AG08395 (cell line): Measurements from ENCODE around the gene ARHGAP6.

Experiments used
- DNase-seq: peaks from one replicate; pipeline ENCODE4 v3.0.0; 2012; ENCODE audit warnings: mixed read lengths, low spot score

Gene ARHGAP6

GRCh38 chrX:11215191-11215921 lies 450.4 kb downstream of the ARHGAP6 start:
- DNase-seq = no peak

DNA sequence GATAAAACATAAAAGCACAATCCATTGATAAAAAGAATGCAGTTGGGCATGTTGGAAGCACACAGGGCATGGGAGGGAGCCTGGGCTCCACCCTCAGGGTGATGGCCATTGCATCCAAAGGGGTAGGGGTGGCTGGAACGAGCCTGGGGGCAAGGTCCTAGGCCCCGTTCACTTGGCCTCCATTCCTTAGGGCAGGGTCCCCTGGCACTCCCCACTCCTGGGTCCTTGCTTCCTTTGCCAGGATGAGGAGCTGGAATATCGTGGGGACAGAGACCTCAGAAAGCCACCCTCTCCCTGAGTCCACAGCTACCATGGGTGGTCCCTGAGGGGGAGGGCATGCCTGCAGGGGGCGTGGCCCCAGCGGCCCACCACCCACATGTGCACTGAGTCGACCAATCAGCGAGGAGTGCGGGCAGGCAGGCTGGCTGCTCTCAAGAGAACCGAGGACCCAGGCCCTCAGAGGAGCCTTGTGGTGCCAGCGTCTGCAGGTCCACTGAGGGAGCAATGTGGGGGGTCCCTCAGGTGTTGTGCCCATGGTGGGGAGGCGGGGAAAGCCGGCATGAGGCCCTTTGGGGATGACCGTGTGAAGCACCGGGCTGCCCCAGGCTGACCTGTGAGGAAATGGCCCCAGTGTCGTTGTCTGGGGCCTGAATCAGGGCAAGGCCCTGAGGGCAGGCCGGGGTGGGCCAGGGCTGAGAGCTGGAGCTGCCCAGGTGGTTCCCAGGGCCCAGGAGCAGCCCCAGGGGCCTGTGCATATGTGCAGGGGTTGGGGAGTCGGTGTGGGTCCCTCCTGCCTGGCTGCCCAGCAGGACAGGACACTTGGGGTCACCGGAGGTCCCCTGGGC lies 451.2 kb downstream of the ARHGAP6 start:
- DNase-seq = no peak

- DNase-seq = no peak
These were observed 453.0 kb downstream of the ARHGAP6 start for GRCh38 chrX:11212741-11213140.

- DNase-seq = no peak
These were observed 455.3 kb downstream of the ARHGAP6 start for GRCh38 chrX:11210415-11210801.

DNA sequence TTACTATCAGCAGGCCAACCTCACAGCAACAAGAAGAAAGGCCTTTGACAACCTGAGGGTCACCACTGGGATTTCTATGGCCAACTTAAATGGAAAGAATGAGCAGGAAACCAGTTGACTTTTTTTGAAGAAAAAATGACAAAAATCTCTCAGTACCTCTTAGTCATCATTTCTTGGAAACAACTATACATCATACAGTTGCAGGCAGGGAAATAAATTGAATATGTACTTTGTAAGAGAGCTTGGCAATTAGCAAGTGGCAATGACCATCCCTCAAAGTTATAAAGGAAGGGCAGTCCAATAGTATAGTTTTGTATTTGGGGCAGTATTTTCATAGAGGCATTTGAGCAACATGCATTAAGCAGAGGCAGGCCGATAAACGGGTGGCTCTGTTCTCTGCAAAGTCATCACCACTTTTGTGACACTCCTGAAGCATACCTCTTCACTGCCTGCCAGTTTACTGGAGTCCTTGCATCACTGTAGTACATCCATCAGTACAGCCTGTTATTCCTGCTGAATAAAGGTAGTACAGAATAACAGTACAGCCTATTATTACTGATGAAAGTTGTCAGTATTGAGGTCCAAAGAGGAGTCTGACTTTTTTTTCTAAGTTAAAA lies 455.8 kb downstream of the ARHGAP6 start:
- no peak for DNase-seq

GRCh38 chrX:11206716-11207115 lies 459.0 kb downstream of the ARHGAP6 start:
- no peak for DNase-seq

DNA sequence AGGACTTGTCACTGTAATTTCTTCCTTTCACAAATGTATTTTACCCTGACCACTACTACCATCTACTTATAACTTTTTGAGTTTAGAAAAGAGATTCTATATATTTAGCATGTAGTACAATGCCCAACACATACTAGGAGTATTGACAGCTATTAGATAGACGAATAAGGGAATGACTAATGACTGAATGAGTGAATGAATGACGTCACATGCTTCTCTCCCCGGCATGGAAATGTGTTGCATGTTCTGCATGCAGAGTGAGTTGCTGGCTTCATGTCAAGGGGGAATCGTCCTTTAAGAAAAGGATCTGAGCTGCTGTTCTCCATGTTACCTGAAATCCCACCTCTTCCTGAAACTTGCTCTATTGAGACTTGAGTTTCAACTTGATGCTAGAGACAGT lies 459.9 kb downstream of the ARHGAP6 start:
- no peak for DNase-seq

DNA sequence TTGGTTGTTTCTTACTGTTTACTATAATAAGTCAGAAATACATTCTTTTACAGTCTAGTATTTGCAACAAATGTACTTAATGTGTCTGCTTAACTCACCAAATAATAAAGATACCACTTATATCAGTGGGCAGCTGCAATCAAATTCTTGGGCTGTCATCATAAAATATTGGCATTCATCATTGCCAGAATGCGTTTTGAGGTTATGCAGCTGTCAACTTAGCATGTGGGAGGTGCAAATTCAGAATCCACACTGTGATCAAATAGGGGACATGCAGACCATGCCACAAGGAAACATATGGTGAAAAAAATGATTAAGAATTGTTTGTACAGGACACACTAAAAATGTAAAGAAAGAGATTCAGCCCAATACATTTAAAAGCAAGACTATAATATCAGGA lies 468.0 kb downstream of the ARHGAP6 start:
- no peak for DNase-seq

- DNase-seq = peak; percentile 31
These were observed 469.2 kb downstream of the ARHGAP6 start for GRCh38 chrX:11196476-11196875.

DNA sequence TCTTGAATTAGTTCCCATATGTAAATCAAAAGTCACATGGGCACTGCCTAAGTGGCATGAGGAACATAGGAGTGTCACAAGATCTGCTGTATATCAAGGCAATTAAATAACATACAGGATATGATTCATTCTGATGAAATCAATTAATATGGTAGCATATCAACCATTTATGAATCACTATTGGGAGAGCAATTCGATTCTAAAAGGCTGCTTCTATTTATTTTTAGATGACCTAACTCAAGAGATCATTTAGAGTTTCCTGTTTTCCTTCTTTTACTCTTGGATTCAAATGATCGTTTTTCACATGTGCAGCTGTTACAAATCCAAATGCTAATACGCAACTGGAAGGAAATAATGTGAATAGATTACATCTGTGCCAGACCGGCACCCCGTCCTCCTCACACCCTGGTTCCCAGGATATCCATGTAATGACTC lies 472.7 kb downstream of the ARHGAP6 start:
- DNase-seq = no peak

DNA sequence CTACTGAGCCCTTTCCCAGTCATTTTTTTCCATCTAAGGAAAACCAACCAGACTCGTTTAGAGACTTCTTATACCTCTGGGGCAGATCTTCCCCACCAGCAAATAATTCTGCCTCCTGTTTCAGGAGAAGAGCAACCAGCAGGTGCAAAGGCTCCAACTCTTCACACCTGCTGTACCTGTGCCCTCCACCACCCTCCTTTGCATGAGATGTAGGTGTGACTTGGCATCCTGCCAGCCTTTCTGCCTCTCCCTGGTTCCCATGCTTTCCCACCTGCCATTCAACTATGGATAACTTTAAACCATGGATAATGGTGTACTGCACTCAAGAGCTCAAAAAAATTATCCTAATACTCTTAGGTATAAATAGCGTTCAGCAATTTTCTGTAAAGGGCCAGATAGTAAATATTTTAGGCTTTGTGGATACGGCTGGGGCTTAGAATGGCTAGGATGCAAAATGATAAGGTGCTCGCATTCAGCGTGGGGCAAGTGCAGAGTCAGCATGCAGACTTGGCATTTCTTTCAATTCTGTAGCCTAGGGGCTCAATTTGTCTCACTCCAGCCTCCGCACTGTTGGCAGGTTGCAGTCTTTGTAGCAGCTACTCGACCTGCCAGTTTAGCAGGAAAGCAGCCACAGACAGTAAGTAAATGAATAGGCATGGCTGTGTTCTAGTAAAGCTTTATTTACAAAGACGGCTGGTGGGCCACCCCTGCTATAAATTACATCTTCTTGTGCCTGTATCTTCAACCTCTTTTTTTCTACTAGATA lies 474.8 kb downstream of the ARHGAP6 start:
- no peak for DNase-seq

DNA sequence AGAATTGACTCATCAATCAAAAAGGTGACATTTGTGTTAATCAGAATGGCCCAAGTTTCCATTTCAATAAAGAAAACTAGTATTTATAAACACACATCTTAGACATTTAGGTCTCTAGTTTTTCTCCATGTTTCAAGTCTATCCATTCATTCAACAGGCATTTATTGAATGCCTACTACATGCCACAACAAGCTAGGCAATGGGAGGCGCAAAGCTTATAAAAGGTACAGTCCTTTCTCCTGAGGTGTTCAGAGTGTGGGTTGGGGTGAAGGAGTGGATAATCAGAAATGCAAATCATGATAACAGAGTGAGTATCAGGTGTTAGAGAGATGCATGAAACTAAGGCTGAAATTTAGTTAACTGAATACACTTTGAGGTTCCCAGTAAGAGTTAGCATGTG lies 476.6 kb downstream of the ARHGAP6 start:
- no peak for DNase-seq

DNA sequence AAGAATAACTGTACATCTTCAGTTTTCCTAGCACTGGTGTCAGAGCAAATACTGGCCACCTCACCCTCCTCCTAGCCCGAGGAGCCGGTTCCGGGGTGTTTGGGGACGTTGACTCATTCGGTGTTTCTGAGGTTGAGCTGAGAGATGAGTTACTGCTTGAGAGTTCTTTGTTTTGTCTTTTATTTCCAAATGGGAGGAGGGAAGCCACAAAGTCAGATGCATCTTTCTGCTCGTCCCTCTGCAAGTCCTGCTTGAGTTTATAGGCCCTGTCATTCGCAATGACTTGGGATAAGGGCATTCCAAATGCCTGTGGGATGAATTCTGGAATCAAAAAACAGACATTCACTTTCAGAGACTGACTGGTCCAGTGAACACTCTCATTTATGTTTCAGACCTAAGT lies 477.1 kb downstream of the ARHGAP6 start:
- DNase-seq = peak; percentile 48

DNA sequence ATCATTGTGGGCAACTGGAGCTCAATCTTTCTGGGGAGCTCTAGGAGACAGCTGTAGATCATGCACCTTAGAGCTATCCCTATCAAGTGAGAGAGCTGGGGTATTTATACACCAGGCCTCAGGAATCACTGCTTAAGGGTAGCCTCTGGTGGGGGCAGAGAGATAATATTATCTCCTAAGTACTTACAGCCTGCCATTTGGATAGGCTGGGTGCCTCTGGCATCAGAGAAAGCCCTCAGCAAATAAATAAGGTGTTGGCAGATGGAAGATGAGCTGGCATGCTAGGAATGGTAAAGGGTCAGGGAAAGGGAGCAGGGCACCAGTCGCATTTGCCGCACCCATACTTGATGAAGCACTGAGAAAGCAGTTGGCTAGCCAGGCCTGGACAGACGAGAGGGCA lies 478.7 kb downstream of the ARHGAP6 start:
- DNase-seq = no peak

GRCh38 chrX:11185861-11186260 lies 479.9 kb downstream of the ARHGAP6 start:
- DNase-seq = no peak

GRCh38 chrX:11180571-11180970 lies 485.1 kb downstream of the ARHGAP6 start:
- no peak for DNase-seq

DNA sequence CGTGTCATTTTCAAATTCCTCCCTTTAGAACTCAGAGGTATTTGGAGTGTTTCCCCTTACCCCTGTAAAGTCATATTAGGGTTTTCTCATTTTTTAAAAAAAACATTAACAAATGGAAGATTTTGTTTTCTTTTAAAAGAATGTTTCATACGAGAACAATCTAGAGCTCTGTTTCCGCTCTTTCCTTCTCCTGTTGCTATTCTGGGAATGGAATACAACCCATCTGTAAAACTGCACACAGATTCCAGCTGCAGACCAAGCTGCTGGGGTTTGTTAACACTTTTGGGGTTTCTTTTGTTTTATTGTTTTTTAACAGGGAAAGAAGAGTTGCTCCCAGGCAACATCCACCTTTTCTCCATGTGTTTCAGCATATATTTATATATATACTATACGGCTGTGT lies 493.3 kb downstream of the ARHGAP6 start:
- no peak for DNase-seq

DNA sequence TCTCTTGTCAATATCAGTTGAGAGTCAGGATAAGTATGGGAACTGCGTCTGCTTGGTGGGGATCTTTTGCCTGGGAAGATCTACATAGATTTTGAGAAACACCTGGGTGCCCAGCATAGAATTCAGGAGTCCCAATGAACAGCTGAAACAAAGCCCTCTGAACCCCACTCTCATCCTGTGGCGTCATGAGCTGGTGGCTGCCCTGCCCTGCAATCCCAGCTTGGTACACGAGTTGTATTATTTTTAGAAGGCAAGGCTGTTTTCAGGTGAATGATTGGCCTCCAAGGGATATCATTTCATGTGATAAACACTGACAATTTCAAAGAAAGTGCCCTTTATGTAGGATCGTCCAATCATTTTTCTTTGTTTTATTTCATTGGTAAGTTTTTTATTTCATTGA lies 493.8 kb downstream of the ARHGAP6 start:
- no peak for DNase-seq

DNA sequence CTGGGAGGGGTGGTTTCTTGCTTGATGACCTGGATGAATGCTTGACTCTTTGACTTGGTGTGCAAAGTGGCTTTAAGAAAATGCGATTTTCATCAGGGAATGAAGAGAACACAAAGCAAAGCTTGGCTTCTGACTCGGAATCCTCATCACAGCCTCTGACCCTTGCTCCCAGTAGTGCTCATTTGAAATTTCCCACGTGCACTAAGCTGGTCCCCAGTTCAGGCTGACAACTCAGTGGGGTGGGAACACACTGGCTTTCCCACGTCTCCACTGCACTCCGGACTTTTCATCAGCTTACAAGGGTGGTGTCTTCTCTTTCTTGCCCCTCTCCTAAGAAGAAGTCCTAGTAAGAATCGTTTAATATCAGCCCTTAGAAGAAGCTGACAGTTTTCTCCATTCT lies 501.3 kb downstream of the ARHGAP6 start:
- DNase-seq = no peak

DNA sequence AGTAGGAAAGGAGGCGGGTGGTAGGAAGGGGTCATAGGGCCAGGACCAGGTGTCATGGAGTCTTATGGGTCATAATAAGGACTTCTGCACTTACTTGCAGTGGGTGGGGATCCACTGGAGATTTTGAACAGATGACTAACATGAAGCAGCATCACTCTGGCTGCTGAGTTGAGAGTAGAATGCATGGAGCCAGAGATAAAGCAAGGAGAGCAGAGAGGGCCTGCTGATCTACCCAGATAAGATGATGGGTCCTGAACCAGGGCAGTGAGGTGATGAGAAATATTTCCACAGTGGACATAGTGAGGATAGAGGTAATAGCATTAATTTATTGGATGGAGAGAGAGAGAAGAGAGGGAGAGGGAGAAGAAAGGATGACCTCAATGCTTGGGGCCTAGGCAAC lies 506.6 kb downstream of the ARHGAP6 start:
- DNase-seq = no peak

- DNase-seq = no peak
These were observed 513.7 kb downstream of the ARHGAP6 start for GRCh38 chrX:11151799-11152559.

DNA sequence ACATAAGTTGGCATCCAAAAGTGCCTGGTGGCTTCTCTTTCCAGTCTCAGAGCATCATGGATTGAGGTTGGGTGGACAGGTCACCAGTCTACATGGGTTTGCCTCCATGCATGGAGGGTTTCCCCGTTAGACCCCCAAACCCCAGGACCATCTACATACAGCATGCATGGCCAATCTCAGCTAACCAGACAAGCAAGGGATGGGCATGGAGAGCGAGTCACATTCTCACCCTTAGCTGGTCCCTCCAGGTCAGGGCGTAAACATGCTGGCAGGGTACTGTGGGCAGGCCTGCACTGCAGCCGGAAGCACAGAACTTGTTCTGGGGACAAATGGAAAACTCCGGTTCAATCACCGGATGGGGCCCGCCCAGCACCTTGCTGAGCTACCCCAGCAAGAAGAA lies 517.3 kb downstream of the ARHGAP6 start:
- DNase-seq = no peak
